Tibial artery (tissue), 4 donors: ENCODE data around the gene OR1A1.
"Not testable (repeated sequence)": the region's sequence is repeated elsewhere in the genome, so short reads cannot be mapped to it uniquely, and the experiment has no call there.

Experiments
- DNase-seq, 2 donors: peaks; one replicate each; pipeline ENCODE4 v3.0.0-alpha.2; 2019
- H3K27ac ChIP-seq, 2 donors: fragments of 200-600 bp; sonication (generic) in 1 of 2; 1 replicate in 1 of 2; 2 replicates in 1 of 2; pipeline ENCODE4 v1.5.1; 2018 to 2019; ENCODE audit warnings: mild to moderate bottlenecking in 1 of 2
- H3K27me3 ChIP-seq, 2 donors: fragments of 200-600 bp; sonication (generic) in 1 of 2; one replicate each; pipeline versions ENCODE4 v1.5.1 to v1.6.0; 2016 to 2019
- H3K36me3 ChIP-seq, 3 donors: fragments of 200-600 bp; sonication (generic) in 2 of 3; one replicate each; pipeline ENCODE4 v1.5.1; 2016 to 2019; ENCODE audit warnings: mild to moderate bottlenecking in 2 of 3
- H3K4me1 ChIP-seq, 4 donors: fragments of 200-600 bp; sonication (generic) in 2 of 4; 1 replicate in 3 of 4; 2 replicates in 1 of 4; pipeline ENCODE4 v1.5.1; 2016 to 2019
- H3K4me3 ChIP-seq, 2 donors: fragments of 200-600 bp; sonication (generic) in 1 of 2; 1 replicate in 1 of 2; 2 replicates in 1 of 2; pipeline ENCODE4 v1.5.1; 2018 to 2019; ENCODE audit warnings: mild to moderate bottlenecking in 2 of 2
- H3K9me3 ChIP-seq, 3 donors: fragments of 200-600 bp; sonication (generic) in 1 of 3; one replicate each; pipeline ENCODE4 v1.5.1; 2016 to 2019
- intact Hi-C: fragments of 100-400 bp; cut with DNase I; formaldehyde crosslinking; loops from one replicate; pipeline ENCODE4 v1.15.0; 2023; ENCODE audit warnings: low total_unique reads
- TF ChIP-seq, protein P1 (sequence below), 2 experiments: fragments of 200-600 bp in 1 of 2; fragments of 450-650 bp in 1 of 2; IDR thresholded peaks; one replicate each; pipeline ENCODE4 v1.5.1; 2017 to 2019; ENCODE audit warnings: antibody characterized with exemption in 2 of 2, mild to moderate bottlenecking in 1 of 2, moderate library complexity in 1 of 2

OR1A1 gene

DNA sequence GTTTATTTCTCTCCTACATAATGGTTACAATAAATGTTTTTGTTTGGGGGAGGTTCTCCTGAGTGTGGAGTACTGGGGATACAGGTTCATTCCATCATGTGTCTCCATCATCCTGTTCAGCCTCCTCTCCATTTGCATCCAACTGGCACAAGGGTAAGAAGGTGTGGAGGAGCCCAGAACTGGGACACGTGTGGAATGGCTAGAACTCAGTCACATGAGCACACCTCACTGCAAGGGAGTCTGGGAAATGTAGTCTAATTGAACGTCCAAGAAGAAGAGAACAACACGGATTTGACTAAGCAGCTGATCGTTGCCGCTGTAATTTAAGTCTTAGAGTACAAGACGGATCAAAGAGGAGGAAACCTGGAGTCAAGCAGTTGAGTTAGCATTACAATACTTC, 6.1 kb downstream of the OR1A1 start:
- TF ChIP-seq, protein P1, sequence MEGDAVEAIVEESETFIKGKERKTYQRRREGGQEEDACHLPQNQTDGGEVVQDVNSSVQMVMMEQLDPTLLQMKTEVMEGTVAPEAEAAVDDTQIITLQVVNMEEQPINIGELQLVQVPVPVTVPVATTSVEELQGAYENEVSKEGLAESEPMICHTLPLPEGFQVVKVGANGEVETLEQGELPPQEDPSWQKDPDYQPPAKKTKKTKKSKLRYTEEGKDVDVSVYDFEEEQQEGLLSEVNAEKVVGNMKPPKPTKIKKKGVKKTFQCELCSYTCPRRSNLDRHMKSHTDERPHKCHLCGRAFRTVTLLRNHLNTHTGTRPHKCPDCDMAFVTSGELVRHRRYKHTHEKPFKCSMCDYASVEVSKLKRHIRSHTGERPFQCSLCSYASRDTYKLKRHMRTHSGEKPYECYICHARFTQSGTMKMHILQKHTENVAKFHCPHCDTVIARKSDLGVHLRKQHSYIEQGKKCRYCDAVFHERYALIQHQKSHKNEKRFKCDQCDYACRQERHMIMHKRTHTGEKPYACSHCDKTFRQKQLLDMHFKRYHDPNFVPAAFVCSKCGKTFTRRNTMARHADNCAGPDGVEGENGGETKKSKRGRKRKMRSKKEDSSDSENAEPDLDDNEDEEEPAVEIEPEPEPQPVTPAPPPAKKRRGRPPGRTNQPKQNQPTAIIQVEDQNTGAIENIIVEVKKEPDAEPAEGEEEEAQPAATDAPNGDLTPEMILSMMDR (IDR thresholded peaks at IDR 0.05) = no peak
- intact Hi-C loops = no loop called here
- Histone ChIP-seq H3K36me3 (no peaks in the 10 kb centered on the region), H3K4me1 (no peaks in the 10 kb centered on the region), H3K4me3 (no peak overlapping the region), H3K27ac (no peak overlapping the region), H3K9me3 (peaks cover 0 to 5% (median 3%) of the 10 kb centered on the region in 3 donors), H3K27me3 (no peaks in the 10 kb centered on the region)
- no peak for DNase-seq

DNA sequence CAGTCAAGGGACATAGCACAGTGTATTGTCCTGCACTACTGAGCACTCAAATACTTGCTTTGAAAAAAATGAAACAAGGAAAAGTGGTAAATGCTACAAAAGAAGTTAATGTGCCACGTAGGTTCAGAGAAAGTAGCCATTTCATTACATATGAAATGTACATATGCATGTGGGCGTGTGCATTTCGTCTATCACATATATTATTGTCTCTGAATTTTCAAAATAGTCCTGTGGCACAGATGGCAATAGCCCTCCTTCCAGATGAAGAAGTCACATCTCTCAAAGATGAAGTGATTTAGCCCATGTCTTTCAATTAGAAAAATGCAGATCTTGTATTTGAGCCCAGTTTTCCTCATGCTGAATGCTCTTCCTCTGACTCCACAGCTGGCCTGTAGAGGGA, 12.5 kb downstream of the OR1A1 start:
- intact Hi-C loops, H3K4me1 ChIP-seq, H3K27me3 ChIP-seq, H3K36me3 ChIP-seq, DNase-seq, H3K27ac ChIP-seq, H3K9me3 ChIP-seq, H3K4me3 ChIP-seq: not testable (repeated sequence)

DNA sequence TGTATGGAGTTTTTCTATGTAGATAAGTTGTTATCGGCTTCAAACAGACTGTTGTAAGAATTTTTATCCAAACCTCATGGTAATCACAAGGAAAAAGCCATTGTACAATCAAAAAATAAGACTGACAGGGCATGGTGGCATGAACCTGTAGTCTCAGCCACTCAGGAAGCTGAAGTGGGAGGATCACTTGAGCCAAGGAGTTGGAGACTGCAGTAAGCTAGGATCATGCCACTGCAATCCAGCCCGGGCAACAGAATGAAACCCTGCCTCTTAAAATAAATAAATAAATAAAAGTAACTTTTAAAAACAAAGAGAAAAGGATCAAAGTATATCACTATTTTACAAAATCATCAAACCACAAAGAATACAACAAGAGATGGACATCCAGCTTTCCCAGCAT, 14.4 kb downstream of the OR1A1 start:
- peaks cover 0 to 5% (median 4%) of the 10 kb centered on the region in 3 donors for H3K9me3 ChIP-seq
- TF ChIP-seq, protein P1 (IDR thresholded peaks at IDR 0.05) = no peak
- no peaks in the 10 kb centered on the region for H3K36me3 ChIP-seq
- H3K4me1 ChIP-seq = no peaks in the 10 kb centered on the region
- H3K27me3 ChIP-seq = no peaks in the 10 kb centered on the region
- H3K27ac ChIP-seq = no peak overlapping the region
- intact Hi-C loops = no loop called here
- DNase-seq = no peak
- H3K4me3 ChIP-seq = no peak overlapping the region

DNA sequence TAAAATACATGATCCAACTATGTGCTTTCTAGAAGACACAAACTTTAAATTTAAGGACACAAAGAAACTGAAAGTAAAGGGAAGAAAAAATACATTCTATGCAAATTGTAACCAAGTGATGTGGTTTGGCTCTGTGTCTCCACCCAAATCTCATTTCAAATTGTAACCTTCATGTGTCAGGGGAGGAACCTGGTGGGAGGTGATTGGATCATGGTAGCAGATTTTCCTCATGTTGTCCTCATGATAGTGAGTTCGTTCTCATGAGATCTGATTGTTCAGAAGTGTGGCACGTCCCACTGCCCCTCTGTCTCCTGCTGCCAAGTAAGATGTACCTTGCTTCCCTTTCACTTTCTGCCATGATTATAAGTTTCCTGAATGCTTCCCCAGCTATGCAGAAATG, 15.0 kb downstream of the OR1A1 start:
- peaks cover 0 to 4% (median 2%) of the 10 kb centered on the region in 3 donors for H3K9me3 ChIP-seq
- intact Hi-C loops = no loop called here
- no peak overlapping the region for H3K4me3 ChIP-seq
- H3K27ac ChIP-seq = no peak overlapping the region
- DNase-seq = no peak
- H3K36me3 ChIP-seq = no peaks in the 10 kb centered on the region
- TF ChIP-seq, protein P1 (IDR thresholded peaks at IDR 0.05) = no peak
- no peaks in the 10 kb centered on the region for H3K27me3 ChIP-seq
- no peaks in the 10 kb centered on the region for H3K4me1 ChIP-seq

DNA sequence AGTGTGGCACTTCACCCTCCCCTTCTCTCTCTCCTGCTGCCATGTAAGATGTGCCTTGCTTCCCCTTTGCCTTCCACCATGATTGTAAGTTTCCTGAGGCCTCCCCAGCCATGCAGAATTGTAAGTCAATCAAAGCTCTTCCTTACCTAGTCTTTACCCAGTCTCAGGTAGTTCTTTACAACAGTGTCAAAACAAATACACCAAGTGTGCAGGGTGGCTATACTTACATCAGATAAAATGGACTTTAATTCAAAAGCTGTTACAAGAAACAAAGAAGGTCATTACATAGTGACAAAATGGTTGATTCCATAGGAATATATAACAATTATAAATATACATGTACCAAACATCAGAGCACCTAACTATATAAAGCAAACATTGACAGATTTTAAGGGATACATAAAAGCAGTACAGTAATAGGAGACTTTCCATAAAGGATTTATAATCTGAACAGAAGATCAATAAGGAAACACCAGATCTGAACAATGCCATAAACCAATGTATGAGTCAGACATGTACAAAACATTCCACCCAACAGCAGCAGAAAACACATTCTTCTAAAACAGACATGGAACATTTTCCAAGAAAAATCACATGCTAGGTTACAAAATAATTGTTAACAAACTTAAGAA, 17.4 kb downstream of the OR1A1 start:
- DNase-seq, H3K27ac ChIP-seq, intact Hi-C loops: not testable (repeated sequence)

DNA sequence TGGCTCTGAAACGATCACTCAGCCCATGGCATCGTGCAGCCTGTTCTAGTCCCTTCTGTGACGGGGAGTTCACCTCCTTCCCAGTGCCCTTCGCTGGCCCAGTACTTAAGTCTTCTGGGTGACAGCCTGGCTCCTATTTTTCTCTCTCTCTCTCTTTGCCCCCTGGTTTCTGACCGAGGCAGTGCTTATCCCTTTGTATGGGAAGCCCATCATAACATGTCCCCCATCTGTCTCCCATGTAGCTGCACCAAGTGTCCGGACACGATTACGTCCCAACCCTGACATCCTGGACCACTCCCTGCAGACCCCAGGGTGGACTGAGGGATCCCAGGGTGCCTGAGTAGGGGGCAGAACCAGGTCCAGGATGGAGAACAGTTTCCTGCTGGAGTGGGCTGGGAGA, 24.8 kb downstream of the OR1A1 start:
- H3K36me3 ChIP-seq, H3K9me3 ChIP-seq, intact Hi-C loops, H3K27ac ChIP-seq, H3K27me3 ChIP-seq, H3K4me1 ChIP-seq, DNase-seq, H3K4me3 ChIP-seq: not testable (repeated sequence)

More for the DNA sequence above, 17.4 kb downstream of the OR1A1 start:
- not testable (repeated sequence) for H3K36me3 ChIP-seq, H3K9me3 ChIP-seq, H3K27me3 ChIP-seq, H3K4me1 ChIP-seq, H3K4me3 ChIP-seq

DNA sequence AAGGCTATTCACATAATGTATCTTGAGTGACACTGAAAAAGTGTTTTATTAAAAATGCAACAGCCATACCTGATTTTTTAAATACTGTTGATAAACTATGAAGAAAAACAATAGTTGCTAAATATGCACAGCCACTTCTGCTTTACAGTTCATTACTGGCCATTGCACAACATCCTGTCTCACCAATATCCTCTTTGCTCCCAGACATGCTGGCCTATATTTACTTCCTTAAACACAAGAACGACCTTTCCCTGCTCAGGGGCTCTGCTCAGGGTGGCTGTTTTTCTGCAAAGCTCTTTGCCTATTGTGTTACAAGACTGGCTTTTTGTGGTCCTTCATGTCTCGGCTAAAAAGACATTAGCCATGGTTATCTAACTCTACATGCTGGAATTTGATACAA, 31.2 kb downstream of the OR1A1 start:
- H3K27ac ChIP-seq, H3K36me3 ChIP-seq, DNase-seq, H3K27me3 ChIP-seq, H3K9me3 ChIP-seq, H3K4me1 ChIP-seq, H3K4me3 ChIP-seq, intact Hi-C loops: not testable (repeated sequence)

DNA sequence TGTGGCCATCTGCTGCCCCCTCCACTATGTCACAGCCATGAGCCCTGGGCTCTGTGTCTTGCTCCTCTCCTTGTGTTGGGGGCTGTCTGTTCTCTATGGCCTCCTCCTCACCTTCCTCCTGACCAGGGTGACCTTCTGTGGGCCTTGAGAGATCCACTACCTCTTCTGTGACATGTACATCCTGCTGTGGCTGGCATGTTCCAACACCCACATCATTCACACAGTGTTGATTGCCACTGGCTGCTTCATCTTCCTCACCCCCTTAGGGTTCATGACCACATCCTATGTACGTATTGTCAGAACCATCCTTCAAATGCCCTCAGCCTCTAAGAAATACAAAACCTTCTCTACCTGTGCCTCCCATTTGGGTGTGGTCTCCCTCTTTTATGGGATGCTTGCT, 33.6 kb downstream of the OR1A1 start:
- DNase-seq, H3K9me3 ChIP-seq, H3K4me1 ChIP-seq, intact Hi-C loops, H3K27ac ChIP-seq, H3K27me3 ChIP-seq, H3K36me3 ChIP-seq, H3K4me3 ChIP-seq: not testable (repeated sequence)

DNA sequence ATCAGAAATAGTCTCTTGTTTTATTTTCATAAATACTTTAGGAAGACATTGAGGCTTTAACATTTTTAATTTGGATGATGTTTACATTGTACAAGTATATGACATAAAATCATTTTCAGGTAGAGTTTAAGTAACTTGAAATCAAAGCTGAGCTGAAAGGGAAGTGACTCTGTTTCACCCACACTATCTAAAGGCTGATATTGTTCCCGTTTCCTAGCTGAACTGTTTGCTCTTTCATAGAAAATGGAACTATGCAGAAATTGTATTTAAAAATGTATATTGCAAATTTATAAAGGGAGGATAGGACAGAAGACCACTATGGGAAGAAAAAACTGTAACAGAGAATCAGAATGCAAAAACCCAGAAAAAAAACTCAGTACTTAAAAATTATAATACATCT, 37.4 kb downstream of the OR1A1 start:
- DNase-seq, H3K27me3 ChIP-seq, H3K4me3 ChIP-seq, H3K36me3 ChIP-seq, H3K27ac ChIP-seq, H3K4me1 ChIP-seq, H3K9me3 ChIP-seq, intact Hi-C loops: not testable (repeated sequence)

DNA sequence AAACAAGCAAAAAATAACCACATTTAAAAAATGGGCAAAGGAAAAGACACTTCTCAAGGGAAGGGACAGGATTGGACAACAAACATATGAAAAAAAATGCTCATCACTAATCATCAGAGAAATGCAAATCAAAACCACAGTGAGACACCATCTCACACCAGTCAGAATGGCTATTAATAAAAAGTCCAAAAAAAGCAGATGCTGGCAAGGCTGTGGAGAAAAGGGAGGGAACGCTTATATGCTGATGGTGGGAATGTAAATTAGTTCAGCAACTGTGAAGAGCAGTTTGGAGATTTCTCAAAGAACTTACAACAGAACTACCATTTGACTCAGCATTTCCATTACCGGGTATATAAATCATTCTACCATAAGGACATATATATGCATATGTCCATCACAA, 41.5 kb downstream of the OR1A1 start:
- H3K4me3 ChIP-seq, H3K27me3 ChIP-seq, H3K36me3 ChIP-seq, H3K9me3 ChIP-seq, intact Hi-C loops, H3K27ac ChIP-seq, H3K4me1 ChIP-seq, DNase-seq: not testable (repeated sequence)
